GM23338 (cell line): ENCODE results near the gene TAGLN.

Experiments
- CREB1 ChIP-seq: fragments of 250-450 bp; sonication (Bioruptor Pico); IDR thresholded peaks from 2 replicates; pipeline ENCODE4 v1.5.0; 2020; ENCODE audit warnings: low read depth, mild to moderate bottlenecking, moderate library complexity
- EZH2 ChIP-seq: fragments of 200-600 bp; sonication (generic); IDR thresholded peaks from one replicate; pipeline ENCODE4 v1.8.0; 2017; ENCODE audit warnings: antibody characterized with exemption, mild to moderate bottlenecking, low read depth; ENCODE audit not compliant: unreplicated experiment
- EZH2phosphoT487 ChIP-seq: fragments of 200-600 bp; sonication (generic); IDR thresholded peaks from one replicate; pipeline ENCODE4 v1.8.1; 2018; ENCODE audit warnings: antibody characterized with exemption; ENCODE audit not compliant: unreplicated experiment
- NANOG ChIP-seq: IDR thresholded peaks from 2 replicates; pipeline ENCODE4 v1.6.1; 2016; ENCODE audit warnings: antibody characterized with exemption, borderline replicate concordance
- POLR2AphosphoS5 ChIP-seq: IDR thresholded peaks from 2 replicates; pipeline ENCODE4 v1.6.1; 2016; ENCODE audit warnings: antibody characterized with exemption, low read depth
- ZNF114 ChIP-seq: fragments of 250-450 bp; sonication (Bioruptor Pico); IDR thresholded peaks from 2 replicates; pipeline ENCODE4 v1.5.0; 2020; ENCODE audit warnings: mild to moderate bottlenecking, moderate library complexity
- TF ChIP-seq, protein P1 (sequence below), 2 experiments: fragments of 200-600 bp in 1 of 2; sonication (generic) in 1 of 2; conservative IDR thresholded peaks; 2 replicates each; pipeline versions ENCODE4 v1.5.1 to v1.6.1; 2016 to 2017; ENCODE audit warnings: antibody characterized with exemption in 2 of 2, low read depth in 2 of 2, mild to moderate bottlenecking in 2 of 2, moderate library complexity in 1 of 2
- TF ChIP-seq, protein P2 (sequence below): IDR thresholded peaks from one replicate; pipeline ENCODE4 v1.6.1; 2018; ENCODE audit warnings: antibody characterized with exemption; ENCODE audit not compliant: unreplicated experiment

- TF ChIP-seq POLR2AphosphoS5 (no peak), EZH2phosphoT487 (no peak), ZNF114 (CRISPR knock-in tag) (no peak), CREB1 (CRISPR knock-in tag) (no peak), EZH2 (no peak), NANOG (no peak)
- TF ChIP-seq, protein P1, sequence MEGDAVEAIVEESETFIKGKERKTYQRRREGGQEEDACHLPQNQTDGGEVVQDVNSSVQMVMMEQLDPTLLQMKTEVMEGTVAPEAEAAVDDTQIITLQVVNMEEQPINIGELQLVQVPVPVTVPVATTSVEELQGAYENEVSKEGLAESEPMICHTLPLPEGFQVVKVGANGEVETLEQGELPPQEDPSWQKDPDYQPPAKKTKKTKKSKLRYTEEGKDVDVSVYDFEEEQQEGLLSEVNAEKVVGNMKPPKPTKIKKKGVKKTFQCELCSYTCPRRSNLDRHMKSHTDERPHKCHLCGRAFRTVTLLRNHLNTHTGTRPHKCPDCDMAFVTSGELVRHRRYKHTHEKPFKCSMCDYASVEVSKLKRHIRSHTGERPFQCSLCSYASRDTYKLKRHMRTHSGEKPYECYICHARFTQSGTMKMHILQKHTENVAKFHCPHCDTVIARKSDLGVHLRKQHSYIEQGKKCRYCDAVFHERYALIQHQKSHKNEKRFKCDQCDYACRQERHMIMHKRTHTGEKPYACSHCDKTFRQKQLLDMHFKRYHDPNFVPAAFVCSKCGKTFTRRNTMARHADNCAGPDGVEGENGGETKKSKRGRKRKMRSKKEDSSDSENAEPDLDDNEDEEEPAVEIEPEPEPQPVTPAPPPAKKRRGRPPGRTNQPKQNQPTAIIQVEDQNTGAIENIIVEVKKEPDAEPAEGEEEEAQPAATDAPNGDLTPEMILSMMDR (conservative IDR thresholded peaks at IDR 0.05; ENCODE audit: low read depth in 2 of 2): no peak
- TF ChIP-seq, protein P2, sequence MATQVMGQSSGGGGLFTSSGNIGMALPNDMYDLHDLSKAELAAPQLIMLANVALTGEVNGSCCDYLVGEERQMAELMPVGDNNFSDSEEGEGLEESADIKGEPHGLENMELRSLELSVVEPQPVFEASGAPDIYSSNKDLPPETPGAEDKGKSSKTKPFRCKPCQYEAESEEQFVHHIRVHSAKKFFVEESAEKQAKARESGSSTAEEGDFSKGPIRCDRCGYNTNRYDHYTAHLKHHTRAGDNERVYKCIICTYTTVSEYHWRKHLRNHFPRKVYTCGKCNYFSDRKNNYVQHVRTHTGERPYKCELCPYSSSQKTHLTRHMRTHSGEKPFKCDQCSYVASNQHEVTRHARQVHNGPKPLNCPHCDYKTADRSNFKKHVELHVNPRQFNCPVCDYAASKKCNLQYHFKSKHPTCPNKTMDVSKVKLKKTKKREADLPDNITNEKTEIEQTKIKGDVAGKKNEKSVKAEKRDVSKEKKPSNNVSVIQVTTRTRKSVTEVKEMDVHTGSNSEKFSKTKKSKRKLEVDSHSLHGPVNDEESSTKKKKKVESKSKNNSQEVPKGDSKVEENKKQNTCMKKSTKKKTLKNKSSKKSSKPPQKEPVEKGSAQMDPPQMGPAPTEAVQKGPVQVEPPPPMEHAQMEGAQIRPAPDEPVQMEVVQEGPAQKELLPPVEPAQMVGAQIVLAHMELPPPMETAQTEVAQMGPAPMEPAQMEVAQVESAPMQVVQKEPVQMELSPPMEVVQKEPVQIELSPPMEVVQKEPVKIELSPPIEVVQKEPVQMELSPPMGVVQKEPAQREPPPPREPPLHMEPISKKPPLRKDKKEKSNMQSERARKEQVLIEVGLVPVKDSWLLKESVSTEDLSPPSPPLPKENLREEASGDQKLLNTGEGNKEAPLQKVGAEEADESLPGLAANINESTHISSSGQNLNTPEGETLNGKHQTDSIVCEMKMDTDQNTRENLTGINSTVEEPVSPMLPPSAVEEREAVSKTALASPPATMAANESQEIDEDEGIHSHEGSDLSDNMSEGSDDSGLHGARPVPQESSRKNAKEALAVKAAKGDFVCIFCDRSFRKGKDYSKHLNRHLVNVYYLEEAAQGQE: no peak
These were observed 32.0 kb downstream of the TAGLN start for GRCh38 chr11:117230999-117231841.
